H4 (cell line): Measurements from ENCODE around the gene SLC19A1. TPM values are rescaled to one million over a fixed set of nuclear protein-coding genes. Genes with fewer than 3 reads are reported as not detected.

Experiments used
- DNase-seq: peaks from one replicate; pipeline ENCODE4 v3.0.0-alpha.2; 2015; ENCODE audit warnings: low spot score
- total RNA-seq: library from RNA; depleted of rRNA; stranded (reverse); fragments of >200 nt; shearing (Covaris generic); gene quantifications from 2 replicates; pipeline ENCODE4 v1.2.3, GENCODE V29; 2014; rRNA removed

SLC19A1 gene
- 16.3 and 18.2 TPM in 2 replicates for total RNA-seq

- DNase-seq = no peak
Observed at GRCh38 chr21:45542242-45542666, at the start of gene SLC19A1. Gene SLC19A1 (minus strand): TSS chr21:45542440. CDS start chr21:45537959, 4,481 bp downstream.

GRCh38 chr21:45591619-45592207 is 49.5 kb upstream of the SLC19A1 start:
- no peak for DNase-seq

- DNase-seq = no peak
Observed at GRCh38 chr21:45590726-45591618, 48.7 kb upstream of the SLC19A1 start.

DNA sequence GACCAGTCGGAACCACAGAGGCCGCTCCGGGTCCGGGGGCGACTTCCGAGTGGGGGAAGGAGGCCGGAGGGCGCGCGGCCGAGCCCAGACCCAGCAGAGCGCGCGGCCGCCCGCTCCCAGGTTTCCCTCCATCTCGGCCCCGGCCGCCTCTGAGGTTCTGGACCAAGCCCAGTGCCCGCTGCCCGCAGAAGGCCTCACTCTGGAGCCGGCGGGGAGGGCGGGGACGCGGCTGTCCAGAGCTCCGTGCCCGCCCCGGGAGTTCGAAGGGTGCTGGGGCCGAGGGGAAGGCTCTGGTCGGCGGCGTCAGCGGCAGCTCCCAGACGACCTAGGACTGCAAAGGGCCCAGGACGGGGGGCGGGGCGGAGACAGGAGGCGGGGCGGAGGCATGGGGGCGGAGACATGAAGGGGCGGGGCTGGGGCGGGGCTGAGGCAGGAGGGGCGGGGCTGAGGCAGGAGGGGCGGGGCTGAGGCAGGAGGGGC is 48.0 kb upstream of the SLC19A1 start:
- DNase-seq = no peak

DNA sequence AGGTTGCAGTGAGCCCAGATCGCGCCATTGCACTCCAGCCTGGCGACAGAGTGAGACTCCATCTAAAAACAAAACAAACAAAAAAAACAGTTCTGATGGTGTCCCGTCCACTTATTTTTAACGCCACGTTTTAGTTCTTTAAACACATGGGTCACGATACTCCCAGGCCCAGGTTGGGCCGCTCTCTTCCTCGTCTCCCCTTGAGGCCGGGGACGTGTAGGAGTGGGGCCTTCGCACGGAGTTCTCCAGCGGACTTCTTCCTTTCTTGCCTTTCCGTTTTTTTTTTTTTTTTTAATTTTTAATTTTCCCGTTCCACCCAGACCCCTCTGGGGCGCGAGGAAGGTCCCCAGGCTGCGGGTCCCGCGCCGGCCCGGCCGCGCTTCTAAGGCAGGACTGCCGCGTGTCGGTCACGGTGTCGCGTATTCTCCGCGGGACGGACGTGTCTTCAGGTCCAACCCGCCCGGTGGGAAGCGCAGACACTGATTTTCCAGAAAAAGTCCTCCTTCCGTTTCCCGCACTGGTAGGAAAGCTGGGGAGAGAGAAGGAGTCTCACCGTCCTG is 47.5 kb upstream of the SLC19A1 start:
- no peak for DNase-seq

DNA sequence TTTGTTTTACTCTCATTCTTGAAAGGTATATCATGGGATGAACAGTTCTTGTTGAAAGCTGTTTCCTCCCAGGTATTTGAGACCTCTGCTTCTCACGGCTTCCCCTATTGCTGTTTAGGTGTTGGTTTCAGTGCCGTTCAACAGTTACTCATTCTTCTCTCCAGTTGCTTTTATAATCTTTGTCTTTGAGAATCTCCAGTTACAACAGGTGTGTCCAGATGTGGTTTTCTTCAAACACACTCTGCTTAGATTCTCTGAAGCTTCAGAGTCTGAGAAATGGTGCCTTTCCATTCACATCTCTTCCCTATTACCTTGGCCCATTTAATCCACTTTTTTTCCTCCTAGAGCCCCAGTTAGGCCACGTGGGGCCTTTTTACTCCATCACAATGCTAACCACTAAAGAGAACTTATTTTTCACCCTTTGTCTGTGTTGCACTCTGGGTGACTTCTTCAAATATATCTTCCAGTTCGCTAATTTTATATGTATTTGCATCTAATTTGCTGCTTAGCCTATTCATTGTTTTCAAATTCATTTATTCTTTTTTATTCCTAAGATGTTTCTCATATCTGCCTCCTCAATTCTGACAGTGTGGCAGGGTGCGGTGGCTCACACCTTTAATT is 46.7 kb upstream of the SLC19A1 start:
- no peak for DNase-seq

GRCh38 chr21:45588086-45588825 is 46.0 kb upstream of the SLC19A1 start:
- no peak for DNase-seq

DNA sequence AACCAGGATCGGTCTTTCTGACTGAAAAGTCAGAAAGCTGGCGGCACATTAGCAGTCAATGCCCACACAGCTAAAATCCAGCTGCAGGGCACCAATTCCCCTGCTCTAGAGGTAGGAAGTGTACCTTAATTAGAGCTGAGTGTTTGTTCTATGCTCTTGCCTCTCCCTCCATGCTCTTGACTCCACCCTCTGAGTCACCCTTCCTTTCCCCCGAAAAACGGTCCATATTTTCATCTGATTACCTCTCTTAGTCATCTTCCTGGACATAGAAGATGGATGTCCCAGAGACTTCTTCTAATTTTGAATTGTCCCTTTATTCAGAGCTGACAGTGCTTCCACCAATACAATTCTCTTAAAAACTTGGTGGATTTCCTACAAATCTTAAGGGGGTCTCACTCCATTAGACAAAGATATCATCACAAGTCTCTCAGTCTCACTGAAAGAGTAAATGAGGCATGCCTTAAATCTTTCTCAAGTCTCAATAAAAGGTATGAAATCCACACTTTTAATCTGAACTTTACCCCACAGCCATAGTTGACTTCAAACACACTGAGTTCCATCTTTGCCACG is 44.1 kb upstream of the SLC19A1 start:
- DNase-seq = no peak

GRCh38 chr21:45584786-45585185 is 42.5 kb upstream of the SLC19A1 start:
- DNase-seq = no peak

- no peak for DNase-seq
Observed at GRCh38 chr21:45583831-45584509, 41.7 kb upstream of the SLC19A1 start.

GRCh38 chr21:45582128-45582527 is 39.9 kb upstream of the SLC19A1 start:
- DNase-seq = no peak

- no peak for DNase-seq
Observed at GRCh38 chr21:45581322-45581712, 39.1 kb upstream of the SLC19A1 start.

DNA sequence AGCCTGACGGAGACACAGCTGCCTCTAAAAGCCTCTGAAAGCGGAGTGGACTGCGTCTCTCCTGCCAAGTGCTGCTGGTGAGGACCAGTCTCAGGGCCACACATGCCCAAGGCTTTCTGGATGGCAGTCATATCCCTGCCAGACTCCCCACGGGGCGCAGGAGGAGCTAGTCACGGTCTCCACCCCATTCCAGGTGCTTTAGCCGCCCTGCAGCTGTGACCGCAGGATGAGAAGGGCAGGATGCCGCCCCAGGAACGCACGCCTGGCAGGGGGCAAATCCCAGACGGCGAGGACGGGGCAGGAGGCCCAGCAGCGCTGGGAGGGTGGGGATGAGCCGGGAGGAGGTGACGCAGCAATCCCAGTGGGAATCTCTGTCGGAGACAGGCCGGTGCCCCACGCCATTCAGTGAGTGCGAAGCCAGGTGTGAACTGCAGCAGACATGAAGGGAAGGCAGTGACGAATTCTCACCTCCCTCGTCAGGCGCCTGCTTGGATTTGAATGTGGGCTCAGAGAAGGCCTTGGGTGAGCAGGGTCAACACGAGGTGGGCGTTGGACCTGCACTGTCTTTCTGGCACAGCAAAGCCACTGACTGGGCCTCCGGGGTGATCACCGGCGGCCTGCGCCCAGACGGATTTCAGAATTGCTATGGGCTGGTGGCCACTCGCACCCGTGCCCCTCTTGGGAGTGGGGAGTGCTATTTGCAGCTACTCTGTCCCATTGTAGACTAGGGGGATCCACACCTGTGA is 38.5 kb upstream of the SLC19A1 start:
- DNase-seq = no peak

- DNase-seq = no peak
Observed at GRCh38 chr21:45580181-45580575, 37.9 kb upstream of the SLC19A1 start.

DNA sequence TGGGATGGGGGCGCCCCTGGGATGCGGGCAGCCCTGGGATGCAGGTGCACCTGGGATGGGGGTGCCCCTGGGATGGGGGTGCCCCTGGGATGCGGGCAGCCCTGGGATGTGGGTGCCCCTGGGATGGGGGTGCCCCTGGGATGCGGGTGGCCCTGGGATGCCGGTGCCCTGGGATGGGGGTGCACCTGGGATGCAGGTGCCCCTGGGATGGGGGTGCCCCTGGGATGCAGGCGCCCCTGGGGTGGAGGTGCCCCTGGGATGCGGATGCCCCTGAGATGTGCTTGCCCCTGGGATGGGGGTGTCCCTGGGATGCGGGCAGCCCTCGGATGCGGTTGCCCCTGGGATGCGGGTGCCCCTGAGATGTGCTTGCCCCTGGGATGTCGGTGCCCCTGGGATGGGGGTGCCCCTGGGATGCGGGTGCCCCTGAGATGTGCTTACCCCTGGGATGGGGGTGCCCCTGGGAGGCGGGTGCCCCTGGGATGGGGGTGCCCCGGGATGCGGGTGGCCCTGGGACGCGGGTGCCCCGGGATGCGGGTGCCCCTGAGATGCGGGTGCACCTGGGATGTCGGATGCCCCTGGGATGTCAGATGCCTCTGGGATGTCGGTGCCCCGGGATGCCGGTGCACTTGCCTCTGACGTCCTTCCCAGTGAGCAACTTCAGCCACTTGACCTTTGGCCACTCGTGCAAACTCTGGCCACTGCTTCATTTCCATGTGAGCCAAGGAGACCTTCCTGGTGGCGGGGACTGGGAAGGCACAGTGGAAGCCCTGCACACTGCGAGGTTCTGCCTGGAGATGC is 37.3 kb upstream of the SLC19A1 start:
- no peak for DNase-seq

DNA sequence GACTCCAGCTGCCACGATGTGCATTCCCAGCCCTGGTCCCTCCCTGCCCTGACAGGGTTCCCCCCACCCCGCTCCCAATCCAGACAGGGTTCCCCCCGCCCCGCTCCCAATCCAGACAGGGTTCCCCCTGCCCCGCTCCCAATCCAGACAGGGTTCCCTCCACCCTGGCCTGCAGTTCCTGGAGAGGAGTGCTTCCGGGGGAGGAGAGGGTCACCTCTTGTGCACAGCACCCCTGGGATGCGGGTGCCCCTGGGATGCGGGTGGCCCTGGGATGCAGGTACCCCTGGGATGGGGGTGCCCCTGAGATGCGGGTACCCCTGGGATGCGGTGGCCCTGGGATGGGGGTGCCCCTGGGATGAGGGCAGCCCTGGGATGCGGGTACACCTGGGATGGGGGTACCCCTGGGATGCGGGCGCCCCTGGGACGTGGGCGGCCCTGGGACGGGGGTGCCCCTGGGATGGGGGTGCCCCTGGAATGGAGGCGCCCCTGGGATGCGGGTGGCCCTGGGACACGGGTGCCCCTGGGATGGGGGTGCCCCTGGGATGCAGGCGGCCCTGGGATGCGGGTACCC is 36.7 kb upstream of the SLC19A1 start:
- DNase-seq = no peak

DNA sequence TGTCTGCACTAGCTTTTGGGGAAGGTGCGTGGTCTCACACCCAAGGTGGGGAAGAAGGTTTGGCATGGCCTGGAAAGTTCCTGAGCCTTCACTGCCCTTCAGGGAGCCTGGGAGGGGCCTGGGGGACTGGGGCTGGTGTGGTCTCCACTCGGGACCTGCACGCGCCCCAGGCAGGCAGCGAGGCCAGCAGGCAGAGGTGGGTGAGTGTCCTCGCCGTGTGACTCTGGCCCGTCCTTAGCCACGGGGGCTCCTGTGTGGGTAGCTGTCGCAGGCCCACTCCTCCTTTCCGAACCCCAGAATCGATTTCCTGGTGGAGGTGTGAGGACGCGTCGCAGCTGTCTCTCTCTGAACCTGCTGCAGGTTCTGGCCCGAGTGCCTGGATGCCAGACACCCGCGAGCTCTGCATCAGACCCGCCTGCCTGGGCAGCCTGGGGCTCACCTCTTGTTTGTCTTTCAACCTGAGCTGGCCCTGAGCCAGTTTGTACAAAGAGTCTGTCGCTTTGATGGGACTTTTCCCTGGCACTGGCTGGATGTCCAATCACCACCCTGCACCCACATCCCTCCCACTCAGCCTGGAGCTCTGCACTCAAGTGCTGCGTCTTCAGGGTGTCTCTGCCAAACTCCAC is 36.0 kb upstream of the SLC19A1 start:
- DNase-seq = no peak

DNA sequence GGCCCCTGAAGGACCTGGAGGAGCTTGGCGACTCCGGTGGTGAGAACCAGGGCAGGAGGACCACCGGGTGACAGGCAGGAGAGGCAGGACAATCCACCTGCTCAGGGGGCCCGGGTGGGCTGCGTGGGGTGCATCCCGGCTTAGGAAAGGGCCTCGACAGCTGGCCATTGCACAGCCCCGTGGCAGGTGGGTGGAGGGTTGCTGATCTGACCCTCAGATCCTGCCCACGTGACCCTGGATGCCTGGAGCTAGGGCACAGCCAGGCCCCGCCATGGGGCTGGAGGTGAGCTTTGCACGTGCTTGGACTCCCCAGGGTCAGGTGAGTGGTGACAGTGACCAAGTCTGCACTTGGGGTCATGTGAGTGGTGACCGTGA is 35.5 kb upstream of the SLC19A1 start:
- no peak for DNase-seq
